Measurements from ENCODE around the gene CNST. TPM values are rescaled to one million over a fixed set of nuclear protein-coding genes. Genes with fewer than 3 reads are reported as not detected.

CNST gene
- total RNA-seq, 1 experiment from 2014 or later: 19.8 TPM

- no peak overlapping the region for H3K14ac ChIP-seq (ENCODE audit: insufficient read depth, low read length)
- TF ChIP-seq CTCF (conservative IDR thresholded peaks at IDR 0.05): no peak
- no peaks in the 10 kb centered on the region for H4K20me1 ChIP-seq (ENCODE audit: control insufficient read depth, insufficient read depth, insufficient read length)
- no peak overlapping the region for H2AFZ ChIP-seq (ENCODE audit: low read length)
- H3T11ph ChIP-seq (ENCODE audit: low read length): no peak overlapping the region
- H3K27me3 ChIP-seq (ENCODE audit: insufficient read depth, low read length): no peaks in the 10 kb centered on the region
- no peak overlapping the region for H2BK15ac ChIP-seq (ENCODE audit: low read depth, low read length)
- no peak overlapping the region for H2AK5ac ChIP-seq (ENCODE audit: insufficient read length, low read length)
- no peaks in the 10 kb centered on the region for H3K9me3 ChIP-seq (ENCODE audit: control insufficient read depth, low read depth, low read length)
- H3K9me3 Mint-ChIP-seq: peaks cover 3 to 4% of the 10 kb centered on the region in 2 experiments; a peak in 3 of 5 replicates
- no peak overlapping the region for H2BK5ac ChIP-seq (ENCODE audit: insufficient read length, low read length)
- no CpG with 5 or more reads among the region's 2 CpGs for WGBS (ENCODE audit: extremely low coverage, insufficient read length, low lambda C conversion rate)
- no peak for DNase-seq
- H2BK20ac ChIP-seq (ENCODE audit: low read depth, low read length, poor library complexity, severe bottlenecking): no peak overlapping the region
- no peak overlapping the region for H4K8ac ChIP-seq (replicated peaks; ENCODE audit: insufficient read length, low read depth, low read length)
- H2BK120ac ChIP-seq (ENCODE audit: low read depth, low read length, poor library complexity, severe bottlenecking): no peak overlapping the region
- no peaks in the 10 kb centered on the region for H3K27me3 Mint-ChIP-seq (ENCODE audit: low read depth)
- no peak overlapping the region for H4K91ac ChIP-seq (ENCODE audit: insufficient read length, low read depth, low read length)
- H3K4me1 Mint-ChIP-seq: no peaks in the 10 kb centered on the region
- H4K5ac ChIP-seq (ENCODE audit: insufficient read length, low read depth, low read length): no peak overlapping the region
- peaks cover 17 to 21% (median 18%) of the 10 kb centered on the region in 3 experiments for H3K36me3 Mint-ChIP-seq (ENCODE audit: insufficient read depth in 1 of 3, low read depth in 3 of 3)
- H3K56ac ChIP-seq (ENCODE audit: insufficient read length, low read depth, low read length): no peak overlapping the region
- H3K27ac ChIP-seq (ENCODE audit: insufficient read length, low read depth, low read length): no peak overlapping the region
- no peak overlapping the region for H2BK12ac ChIP-seq (ENCODE audit: insufficient read length, low read depth, low read length)
- H3K23ac ChIP-seq (ENCODE audit: insufficient read length, low read depth, low read length): no peak overlapping the region
- no peak overlapping the region for H3K4me3 Mint-ChIP-seq
- no peak overlapping the region for H3K4me2 ChIP-seq (ENCODE audit: insufficient read depth, insufficient read length, low read length)
- H3K4me1 ChIP-seq (ENCODE audit: insufficient read depth, low read length): no peaks in the 10 kb centered on the region
- no peak overlapping the region for H3K9ac ChIP-seq (ENCODE audit: extremely low read depth, insufficient read length, low read length)
- H3K27ac Mint-ChIP-seq: no peak overlapping the region
- H3K79me2 ChIP-seq (ENCODE audit: insufficient read depth, low read length): no peaks in the 10 kb centered on the region
- no peak overlapping the region for H3K4ac ChIP-seq (ENCODE audit: low read depth, low read length)
- H3K79me1 ChIP-seq (ENCODE audit: insufficient read depth, low read depth, low read length, poor library complexity, severe bottlenecking): no peaks in the 10 kb centered on the region
- no peak overlapping the region for H3K18ac ChIP-seq (ENCODE audit: insufficient read length, low read depth, low read length)
- H3K23me2 ChIP-seq (ENCODE audit: insufficient read length, low read depth, low read length, poor library complexity, severe bottlenecking): no peaks in the 10 kb centered on the region
Observed at GRCh38 chr1:246640747-246641146, 74.5 kb downstream of the CNST start.
